HCT116 (cell line): Measurements from ENCODE around the gene RREB1. TPM values are rescaled to one million over a fixed set of nuclear protein-coding genes. Genes with fewer than 3 reads are reported as not detected.
A peak's percentile ranks its signal among the peaks of the same experiment; 100 is the strongest.

Source experiments
- ATAC-seq: fragments of 200-7000 bp; cut with Tn5 transposase; 2 replicates; pipeline ENCODE4 v1.9.1; 2020; ENCODE audit warnings: mild to moderate bottlenecking, moderate library complexity
- BruUV-seq: library from RNA; stranded (reverse); fragments of 400-500 nt; replicated peaks from 2 replicates; lab custom pipeline; 2021; lab: Mats Ljungman, UMichigan
- CTCF ChIA-PET: fragments of 300-600 bp; sonication (Branson Sonifier 250); formaldehyde crosslinking; loops from one replicate; lab custom pipeline; 2021; ENCODE audit warnings: antibody characterized with exemption; lab: Charles Lee
- POLR2A ChIA-PET: fragments of 300-600, 350-600 bp; sonication (Branson Sonifier 250); formaldehyde crosslinking; loops from one replicate; lab custom pipeline; 2021; ENCODE audit warnings: antibody characterized with exemption; lab: Charles Lee
- RAD21 ChIA-PET, 2 experiments: fragments of 300-600 bp; sonication (Branson Sonifier 250); formaldehyde crosslinking; loops; one replicate each; lab custom pipeline; 2023; ENCODE audit warnings: low total read pairs in 2 of 2; ENCODE audit not compliant: uncharacterized antibody in 2 of 2, unreplicated experiment in 2 of 2, low non-redundant PET in 1 of 2; lab: Charles Lee
- DNase-seq: peaks from one replicate; pipeline ENCODE4 v3.0.0-alpha.2; 2010; ENCODE audit warnings: low read depth, low spot score
- H2AFZ ChIP-seq: fragments of 200-600 bp; shearing (Covaris generic), sonication (generic); 2 replicates; pipeline ENCODE4 v1.6.1; 2017; ENCODE audit warnings: low read depth, mixed run types, mixed read lengths, antibody characterized with exemption, low read length; ENCODE audit not compliant: poor library complexity, severe bottlenecking
- H3K27ac ChIP-seq: 2 replicates; pipeline ENCODE4 v1.5.1; 2012; ENCODE audit warnings: low read depth, low read length
- H3K27me3 ChIP-seq: fragments of 200-600 bp; sonication (generic); 2 replicates; pipeline ENCODE4 v1.6.1; 2016; ENCODE audit warnings: mixed run types, low read length, mixed read lengths; ENCODE audit not compliant: insufficient read depth
- H3K36me3 ChIP-seq, 2 experiments: fragments of 200-500 bp in 1 of 2; fragments of 200-600 bp in 1 of 2; sonication (Bioruptor generic) in 1 of 2; sonication (generic) in 1 of 2; 2 replicates each; pipeline versions ENCODE4 v1.5.1 to v1.6.1; 2014 to 2016; ENCODE audit warnings: low read length in 2 of 2, inconsistent platforms in 1 of 2, mixed read lengths in 1 of 2, mixed run types in 1 of 2; ENCODE audit not compliant: insufficient read depth in 2 of 2, control insufficient read depth in 1 of 2
- H3K4me1 ChIP-seq, 2 experiments: fragments of 200-600 bp in 1 of 2; sonication (generic) in 1 of 2; 2 replicates each; pipeline versions ENCODE4 v1.5.1 to v1.6.1; 2012 to 2017; ENCODE audit warnings: low read length in 2 of 2, inconsistent platforms in 1 of 2, mild to moderate bottlenecking in 1 of 2, mixed read lengths in 1 of 2, mixed run types in 1 of 2, moderate library complexity in 1 of 2; ENCODE audit not compliant: insufficient read depth in 2 of 2, control insufficient read depth in 1 of 2
- H3K4me2 ChIP-seq: fragments of 200-600 bp; sonication (generic); 2 replicates; pipeline ENCODE4 v1.6.1; 2017; ENCODE audit warnings: mixed run types, low read length, mixed read lengths
- H3K4me3 ChIP-seq, 2 experiments: fragments of 200-600 bp in 1 of 2; sonication (generic) in 1 of 2; replicated peaks in 1 of 2; 2 replicates each; pipeline ENCODE4 v1.5.1; 2011 to 2016; ENCODE audit warnings: low read length in 2 of 2, control low read depth in 1 of 2, low read depth in 1 of 2, mild to moderate bottlenecking in 1 of 2, mixed read lengths in 1 of 2, mixed run types in 1 of 2
- H3K79me2 ChIP-seq: fragments of 200-600 bp; sonication (generic); 2 replicates; pipeline ENCODE4 v1.6.1; 2017; ENCODE audit warnings: mild to moderate bottlenecking, mixed run types, low read length, moderate library complexity, mixed read lengths; ENCODE audit not compliant: insufficient read depth
- H3K9ac ChIP-seq: fragments of 200-600 bp; sonication (generic); 2 replicates; pipeline ENCODE4 v1.6.1; 2016; ENCODE audit warnings: low read length, mixed read lengths
- H3K9me2 ChIP-seq: fragments of 200-600 bp; sonication (generic), shearing (Covaris generic); 2 replicates; pipeline ENCODE4 v1.6.1; 2017; ENCODE audit warnings: mixed run types, mild to moderate bottlenecking, moderate library complexity; ENCODE audit not compliant: insufficient read depth
- H3K9me3 ChIP-seq, 2 experiments: fragments of 200-500 bp in 1 of 2; fragments of 200-600 bp in 1 of 2; sonication (Bioruptor generic) in 1 of 2; sonication (generic) in 1 of 2; 2 replicates each; pipeline ENCODE4 v1.6.1; 2014 to 2017; ENCODE audit warnings: low read length in 2 of 2, mixed read lengths in 2 of 2, inconsistent platforms in 1 of 2, low read depth in 1 of 2, mild to moderate bottlenecking in 1 of 2, mixed run types in 1 of 2, moderate library complexity in 1 of 2; ENCODE audit not compliant: control insufficient read depth in 1 of 2, insufficient read depth in 1 of 2
- H4K20me1 ChIP-seq: fragments of 200-600 bp; sonication (generic), shearing (Covaris generic); 2 replicates; pipeline ENCODE4 v1.6.1; 2017; ENCODE audit warnings: mixed run types, mild to moderate bottlenecking, moderate library complexity; ENCODE audit not compliant: insufficient read depth
- CTCF ChIP-seq, 3 experiments: fragments of 200-600 bp in 1 of 3; sonication (generic) in 1 of 3; IDR thresholded peaks in 2 of 3; conservative IDR thresholded peaks in 1 of 3; 2 replicates each; pipeline ENCODE4 v1.5.1; 2012 to 2017; ENCODE audit warnings: low read depth in 2 of 3, low read length in 2 of 3, antibody characterized with exemption in 1 of 3, borderline replicate concordance in 1 of 3, control low read depth in 1 of 3, mild to moderate bottlenecking in 1 of 3, mixed read lengths in 1 of 3, mixed run types in 1 of 3, moderate library complexity in 1 of 3; ENCODE audit not compliant: insufficient read depth in 1 of 3
- EGR1 ChIP-seq: IDR thresholded peaks from 2 replicates; pipeline ENCODE4 v1.6.1; 2012; ENCODE audit warnings: low read depth
- ELF1 ChIP-seq: IDR thresholded peaks from 2 replicates; pipeline ENCODE4 v1.6.1; 2012; ENCODE audit warnings: low read depth, borderline replicate concordance
- EZH2 ChIP-seq: fragments of 200-600 bp; sonication (generic); IDR thresholded peaks from 2 replicates; pipeline ENCODE4 v1.6.1; 2017; ENCODE audit warnings: antibody characterized with exemption, mixed run types
- EZH2phosphoT487 ChIP-seq: fragments of 200-600 bp; IDR thresholded peaks from 2 replicates; pipeline ENCODE4 v1.6.1; 2018; ENCODE audit warnings: antibody characterized with exemption, borderline replicate concordance
- JUND ChIP-seq: IDR thresholded peaks from 2 replicates; pipeline ENCODE4 v1.6.1; 2012
- MAX ChIP-seq: IDR thresholded peaks from 2 replicates; pipeline ENCODE4 v1.6.1; 2012
- POLR2AphosphoS5 ChIP-seq: IDR thresholded peaks from 2 replicates; pipeline ENCODE4 v1.6.1; 2011; ENCODE audit warnings: mild to moderate bottlenecking, low read depth, low read length, moderate library complexity
- RAD21 ChIP-seq: IDR thresholded peaks from 2 replicates; pipeline ENCODE4 v1.6.1; 2012; ENCODE audit warnings: low read depth, mild to moderate bottlenecking
- REST ChIP-seq: IDR thresholded peaks from 2 replicates; pipeline ENCODE4 v1.6.1; 2012; ENCODE audit warnings: low read depth
- SIN3A ChIP-seq: IDR thresholded peaks from 2 replicates; pipeline ENCODE4 v1.6.1; 2012; ENCODE audit warnings: low read depth
- SP1 ChIP-seq: IDR thresholded peaks from 2 replicates; pipeline ENCODE4 v1.6.1; 2012; ENCODE audit warnings: low read depth
- SRF ChIP-seq: IDR thresholded peaks from 2 replicates; pipeline ENCODE4 v1.6.1; 2012; ENCODE audit warnings: low read depth
- TCF7L2 ChIP-seq: IDR thresholded peaks from 2 replicates; pipeline ENCODE4 v1.7.0; 2011; ENCODE audit warnings: borderline replicate concordance, inconsistent platforms; ENCODE audit not compliant: insufficient read depth, insufficient read length; ENCODE audit errors: extremely low read depth
- YY1 ChIP-seq: IDR thresholded peaks from 2 replicates; pipeline ENCODE4 v1.6.1; 2011; ENCODE audit warnings: low read length, low read depth, moderate library complexity, mild to moderate bottlenecking; ENCODE audit not compliant: insufficient replicate concordance; ENCODE audit errors: extremely low read depth
- ZFX ChIP-seq: fragments of 450-650 bp; IDR thresholded peaks from 2 replicates; pipeline ENCODE4 v1.6.1; 2017
- intact Hi-C: fragments of 100-400 bp; cut with micrococcal nuclease; formaldehyde crosslinking; loops from 2 replicates; pipeline ENCODE4 v1.10.0; 2022
- total RNA-seq: library from RNA; stranded (reverse); gene quantifications from one replicate; pipeline ENCODE4 v1.2.1, GENCODE V29; 2021; ENCODE audit not compliant: unreplicated experiment
- TF ChIP-seq, protein P1 (sequence below): IDR thresholded peaks from 2 replicates; pipeline ENCODE4 v1.6.1; 2012

Gene RREB1
- total RNA-seq, 1 experiment from 2014 or later = 47.9 TPM

DNA sequence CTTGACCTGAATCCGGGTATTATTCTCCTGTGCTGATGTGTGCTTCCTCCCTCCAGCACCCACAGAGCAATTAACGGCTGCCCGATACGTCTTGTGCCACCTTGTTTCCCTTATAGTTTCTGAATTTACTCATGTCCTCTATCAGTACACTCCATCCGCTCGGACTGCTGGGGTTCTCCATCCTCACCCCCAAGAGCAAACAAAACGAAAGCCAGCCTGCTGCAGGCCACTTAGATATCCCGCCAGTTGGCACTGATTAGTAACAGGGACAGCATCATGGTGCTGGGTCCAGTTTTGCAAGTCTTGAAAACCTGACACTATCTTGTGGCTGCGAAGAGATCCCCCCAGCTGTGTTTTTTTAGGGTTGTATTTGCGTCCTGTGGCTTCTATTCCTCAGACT lies 133.4 kb downstream of the RREB1 start:
- DNase-seq (no peak), ATAC-seq (no peak)
- H3K4me3 ChIP-seq = no peak overlapping the region
- POLR2A ChIA-PET = no interaction called here
- no peaks in the 10 kb centered on the region for H3K27me3 ChIP-seq
- H3K9me2 ChIP-seq = no peaks in the 10 kb centered on the region
- H2AFZ ChIP-seq = no peak overlapping the region
- CTCF ChIA-PET = interaction anchor here (1.4 kb wide), 1 partner anchor 432 kb away, joined by 3 read pairs; no protein-coding TSS in a partner anchor
- peaks cover 19% of the 10 kb centered on the region for H3K79me2 ChIP-seq
- H4K20me1 ChIP-seq = no peaks in the 10 kb centered on the region
- peaks cover 3 to 4% of the 10 kb centered on the region in 2 experiments; a peak in 1 of 4 replicates for H3K36me3 ChIP-seq
- intact Hi-C loops = no loop called here
- BruUV-seq = no TSS peak
- TF ChIP-seq MAX (no peak), RAD21 (no peak), SRF (no peak), ELF1 (no peak), SP1 (no peak), EZH2phosphoT487 (no peak), EGR1 (no peak), SIN3A (no peak), EZH2 (no peak), ZFX (no peak), TCF7L2 (no peak), REST (no peak), YY1 (no peak), JUND (no peak), POLR2AphosphoS5 (no peak), CTCF (IDR thresholded peaks at IDR 0.05 in 2 of 3, conservative IDR thresholded peaks at IDR 0.05 in 1 of 3; ENCODE audit: borderline replicate concordance in 1 of 3, insufficient read depth in 1 of 3, low read depth in 2 of 3, low read length in 2 of 3) (no peak)
- TF ChIP-seq, protein P1, sequence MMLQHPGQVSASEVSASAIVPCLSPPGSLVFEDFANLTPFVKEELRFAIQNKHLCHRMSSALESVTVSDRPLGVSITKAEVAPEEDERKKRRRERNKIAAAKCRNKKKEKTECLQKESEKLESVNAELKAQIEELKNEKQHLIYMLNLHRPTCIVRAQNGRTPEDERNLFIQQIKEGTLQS = no peak
- peak overlapping the region; percentile 42 for H3K4me2 ChIP-seq
- no peaks in the 10 kb centered on the region for H3K9me3 ChIP-seq
- no peak overlapping the region; the same call in 1 of the 2 replicates for H3K27ac ChIP-seq
- H3K9ac ChIP-seq = no peak overlapping the region
- H3K4me1 ChIP-seq = peaks cover 50 to 62% of the 10 kb centered on the region in 2 experiments
- RAD21 ChIA-PET = no interaction called here
